GM19395 (cell line): Measurements from ENCODE around the gene TMEM150C.

Experiments used
- ATAC-seq: cut with Tn5 transposase; IDR thresholded peaks from one replicate; pipeline ENCODE4 v1.9.1; 2021; ENCODE audit warnings: mild to moderate bottlenecking, moderate library complexity; ENCODE audit not compliant: unreplicated experiment

TMEM150C gene

DNA sequence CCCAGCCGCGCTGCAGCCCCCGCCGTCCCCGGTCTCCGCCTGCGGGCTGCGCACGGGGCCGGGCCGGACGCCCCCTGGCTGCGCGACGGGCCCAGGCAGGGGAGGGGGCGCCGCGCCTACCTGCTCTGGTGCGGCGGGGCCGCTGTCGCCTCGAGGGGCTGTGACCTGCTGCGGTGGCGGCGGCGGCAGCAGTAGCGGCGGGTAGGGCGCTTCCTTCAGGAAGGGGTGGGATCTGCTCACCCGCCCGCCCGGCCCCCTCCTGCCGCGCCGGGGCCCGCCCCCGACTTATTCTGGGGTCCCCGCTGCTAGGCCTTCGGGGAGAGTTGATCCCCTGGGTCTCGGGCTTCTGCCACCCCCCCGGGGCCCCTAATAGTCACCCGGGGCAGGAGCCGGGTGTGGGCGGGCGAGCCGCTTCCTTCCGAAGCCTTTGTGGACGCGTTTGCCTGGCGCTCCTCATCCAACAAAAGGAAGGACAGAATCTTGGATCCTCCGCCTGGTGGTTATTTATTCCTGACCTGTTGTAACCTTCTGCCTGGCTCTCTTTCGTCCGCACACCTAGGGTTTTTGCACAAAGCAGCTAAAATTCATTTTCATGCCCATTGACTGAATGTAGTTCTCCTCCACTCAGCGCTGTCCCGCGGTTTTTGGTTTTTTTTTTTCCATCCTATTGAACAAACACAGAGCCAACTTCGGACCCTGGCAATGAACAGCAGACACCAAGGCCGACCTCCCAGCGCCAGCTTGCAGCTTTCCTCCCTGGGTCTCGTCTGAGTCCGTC, at the start of gene TMEM150C:
Gene TMEM150C, minus strand, starts transcription at position 203 of the 778 bp plus-strand sequence. CDS start 57,331 bp downstream, outside the sequence.
- ATAC-seq = no peak

DNA sequence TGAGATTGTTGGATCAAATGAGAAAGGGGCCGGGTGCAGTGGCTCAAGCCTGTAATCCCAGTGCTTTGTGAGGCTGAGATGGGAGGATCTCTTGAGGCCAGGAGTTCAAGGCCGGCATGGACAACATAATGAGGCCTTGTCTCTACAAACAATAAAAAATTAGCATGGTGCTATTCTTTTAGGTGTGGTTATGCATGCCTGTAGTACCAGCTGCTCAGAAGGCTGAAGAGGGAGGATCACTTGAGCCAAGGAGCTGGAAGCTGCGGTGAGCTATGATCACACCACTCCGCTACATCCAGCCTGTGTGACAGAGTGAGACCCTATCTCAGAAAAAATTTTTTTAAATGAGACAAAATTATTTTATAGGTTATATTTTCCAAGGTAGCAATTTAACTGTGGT, 49.7 kb upstream of the TMEM150C start:
- ATAC-seq = no peak

- no peak for ATAC-seq
Measured at GRCh38 chr4:82610041-82610440, 48.3 kb upstream of the TMEM150C start.

DNA sequence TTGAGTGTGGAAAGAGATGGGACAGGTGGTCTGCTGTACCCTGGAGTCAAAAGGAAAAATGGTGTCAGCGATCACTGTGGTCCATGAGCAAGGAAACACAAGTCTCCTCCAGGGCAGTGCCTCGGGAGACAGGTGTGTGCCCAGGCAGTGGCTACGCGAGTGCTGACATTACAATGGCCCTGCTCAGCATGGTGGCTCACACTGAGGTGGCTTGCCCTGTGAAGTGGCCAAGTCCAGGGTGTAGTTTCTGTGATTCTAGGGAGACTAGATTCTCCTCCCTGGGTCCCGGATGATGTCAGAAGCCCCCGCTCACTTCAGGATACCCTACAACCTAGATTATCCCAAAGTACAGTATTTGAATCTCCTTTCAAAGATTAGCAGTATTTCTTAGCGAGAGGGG, 44.8 kb upstream of the TMEM150C start:
- no peak for ATAC-seq

DNA sequence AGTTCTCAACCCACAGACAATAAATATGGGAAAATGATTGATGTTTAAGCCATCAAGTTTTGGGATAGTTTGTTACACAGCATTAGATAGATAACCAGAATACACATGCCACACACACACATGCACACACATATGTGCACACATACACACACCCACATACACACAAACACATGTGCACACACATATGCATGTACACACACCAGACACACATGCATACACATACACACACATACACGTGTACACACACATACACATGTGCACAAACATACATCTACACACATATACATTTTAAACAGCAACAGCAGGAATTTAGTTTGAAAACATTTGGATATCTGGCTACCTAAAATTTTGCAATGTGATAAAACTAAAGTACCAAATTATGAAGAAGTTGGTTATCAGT, 42.7 kb upstream of the TMEM150C start:
- ATAC-seq = no peak

- ATAC-seq = no peak
Measured at GRCh38 chr4:82601242-82602015, 39.6 kb upstream of the TMEM150C start.

DNA sequence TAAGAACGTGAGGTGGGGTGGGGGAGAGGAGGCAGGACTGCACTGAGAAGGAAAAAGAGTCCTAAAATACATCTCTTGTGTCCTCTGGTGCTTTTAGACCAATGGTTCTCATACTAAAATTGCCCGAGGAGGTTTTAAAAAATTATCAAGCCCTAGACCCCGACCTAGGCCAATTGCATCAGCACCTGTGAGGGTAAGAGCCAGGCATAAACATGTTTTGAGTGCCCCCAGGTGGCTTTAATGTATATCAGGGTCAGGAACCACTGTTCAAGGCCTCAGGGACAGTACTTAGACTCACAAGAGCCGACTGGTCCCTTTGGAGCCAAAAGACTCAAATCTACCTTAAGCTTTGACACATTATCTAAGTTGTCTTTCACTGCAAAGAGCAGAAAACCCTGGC, 37.5 kb upstream of the TMEM150C start:
- no peak for ATAC-seq

DNA sequence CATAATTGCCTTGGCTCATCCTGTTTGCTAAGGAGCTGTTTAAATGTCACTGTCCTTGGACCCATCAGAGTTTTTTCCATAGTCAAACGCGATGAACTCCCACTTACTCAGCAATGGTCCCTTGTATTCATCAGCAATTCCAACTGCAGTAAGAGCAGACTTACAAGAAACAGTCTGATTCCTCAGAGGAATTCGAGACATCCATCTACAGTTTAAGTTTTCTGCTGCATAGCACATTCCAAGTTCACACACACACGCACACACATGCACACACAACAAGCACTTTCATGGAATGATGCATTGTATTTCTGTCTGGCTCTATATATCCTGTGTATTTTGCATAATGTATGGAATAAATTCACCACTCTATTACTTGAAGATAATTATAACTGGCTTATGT, 32.7 kb upstream of the TMEM150C start:
- ATAC-seq = no peak

DNA sequence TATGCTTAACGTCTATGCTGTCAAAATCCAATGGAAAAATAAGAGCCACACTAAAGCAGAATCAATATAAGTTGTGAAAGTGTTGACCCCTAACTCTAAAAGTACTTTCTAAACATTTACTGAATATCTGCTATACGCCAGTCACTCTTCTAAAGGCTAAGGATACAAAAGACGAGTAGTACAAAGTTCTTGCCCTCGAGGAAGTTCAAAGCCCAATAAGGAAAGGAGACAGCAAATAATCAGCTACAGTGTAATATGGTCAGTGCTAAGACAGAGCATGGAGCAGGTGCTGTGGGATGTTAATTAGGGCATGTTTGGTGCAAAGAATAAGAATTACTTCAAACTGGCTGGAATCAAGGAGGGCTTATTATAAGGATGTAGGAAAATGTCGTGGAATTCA, 31.6 kb upstream of the TMEM150C start:
- ATAC-seq = no peak

DNA sequence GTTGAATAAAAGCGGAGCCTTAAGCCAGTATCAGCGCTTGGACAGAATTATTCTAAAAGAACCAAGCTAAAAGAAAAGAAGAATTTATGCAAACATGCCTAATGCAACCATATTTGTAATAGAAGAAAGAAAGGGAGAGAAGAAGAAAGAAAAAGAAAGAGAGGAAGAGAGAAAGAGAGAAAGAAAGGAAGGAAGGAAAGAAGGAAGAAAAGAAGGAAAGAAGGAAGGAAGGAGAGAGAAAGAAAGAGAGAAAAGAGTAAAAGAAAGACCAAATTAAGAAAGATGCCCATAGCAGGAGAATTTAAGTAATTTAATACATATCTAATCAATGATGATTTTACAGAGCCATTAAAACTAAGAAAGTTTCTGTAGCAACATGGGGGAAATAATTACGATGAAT, 30.9 kb upstream of the TMEM150C start:
- ATAC-seq = no peak

DNA sequence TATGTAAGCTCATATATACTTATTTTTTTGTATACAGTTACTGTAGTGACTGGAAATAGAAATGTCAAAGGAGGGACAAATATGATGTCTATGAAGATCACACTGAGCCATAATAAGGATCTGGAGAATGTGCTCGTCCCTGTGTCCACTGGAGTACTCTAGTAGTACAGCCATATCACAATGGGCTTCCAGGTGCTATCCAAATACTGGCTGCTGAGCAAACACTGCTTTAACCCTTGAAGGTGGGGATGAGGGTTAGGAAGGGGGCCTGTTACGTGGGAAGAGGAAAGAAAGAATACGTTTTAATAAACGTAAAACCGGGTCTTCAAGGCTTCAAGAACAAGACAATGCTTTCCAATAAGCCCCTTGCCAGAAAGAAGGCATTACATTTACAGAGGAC, 29.8 kb upstream of the TMEM150C start:
- ATAC-seq = no peak

- no peak for ATAC-seq
Measured at GRCh38 chr4:82589756-82590155, 28.0 kb upstream of the TMEM150C start.

GRCh38 chr4:82588771-82589270, 27.0 kb upstream of the TMEM150C start:
- ATAC-seq = no peak

GRCh38 chr4:82587826-82588540, 26.2 kb upstream of the TMEM150C start:
- no peak for ATAC-seq

DNA sequence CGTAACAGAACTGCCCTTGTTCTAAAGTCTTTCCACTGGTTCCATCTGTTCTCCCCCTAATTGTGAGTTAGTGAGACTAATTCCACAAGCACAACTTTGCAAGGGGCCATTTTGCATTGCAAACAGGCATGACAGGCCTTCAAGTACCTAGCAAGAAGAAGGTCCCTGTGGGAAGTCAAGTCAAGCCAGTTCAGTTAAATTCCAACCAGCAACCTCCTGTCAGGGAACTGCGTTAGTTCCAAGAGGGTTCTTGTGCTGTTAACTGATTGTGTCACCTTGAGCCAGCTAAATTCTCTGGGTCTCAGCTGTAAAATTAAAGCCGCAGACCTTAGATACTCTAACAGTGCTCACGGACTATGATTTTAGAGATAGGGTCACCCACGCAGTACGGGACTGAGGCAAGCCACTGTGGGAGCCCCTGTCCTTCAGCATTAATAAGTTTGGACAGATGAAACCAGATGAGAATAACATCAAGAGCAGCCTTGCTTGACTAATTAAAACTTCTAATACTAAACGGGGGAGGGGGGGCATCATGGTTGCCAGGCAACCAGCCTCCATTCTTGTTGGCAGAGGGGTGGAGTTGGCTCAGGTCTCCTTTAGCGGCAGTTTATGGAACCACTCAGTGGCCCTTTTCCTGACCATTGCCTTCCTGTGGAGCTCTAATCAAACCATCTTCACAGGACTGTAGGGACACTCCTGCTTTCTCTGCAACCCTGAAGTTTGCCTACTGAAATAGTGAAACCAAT, 24.1 kb upstream of the TMEM150C start:
- ATAC-seq = no peak

DNA sequence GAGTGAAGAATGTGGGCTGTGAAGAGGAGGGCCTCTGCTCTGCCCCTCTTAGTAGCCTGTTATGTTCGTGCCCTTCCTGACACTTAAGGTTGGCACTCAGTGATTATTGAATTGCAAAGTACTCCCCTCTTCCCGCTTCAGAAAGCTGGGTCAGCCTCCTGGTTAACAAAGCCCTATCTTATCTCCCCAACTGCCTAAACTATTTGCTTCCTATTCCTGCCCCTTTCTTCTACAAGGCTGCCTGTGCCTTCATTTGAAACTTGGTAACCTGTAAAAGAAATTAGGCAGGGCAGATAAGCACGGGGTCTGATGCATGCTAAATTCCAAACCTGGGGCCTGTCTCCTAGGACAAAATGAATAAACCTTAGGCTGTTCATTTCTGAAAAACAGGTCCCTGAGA, 23.1 kb upstream of the TMEM150C start:
- ATAC-seq = no peak

DNA sequence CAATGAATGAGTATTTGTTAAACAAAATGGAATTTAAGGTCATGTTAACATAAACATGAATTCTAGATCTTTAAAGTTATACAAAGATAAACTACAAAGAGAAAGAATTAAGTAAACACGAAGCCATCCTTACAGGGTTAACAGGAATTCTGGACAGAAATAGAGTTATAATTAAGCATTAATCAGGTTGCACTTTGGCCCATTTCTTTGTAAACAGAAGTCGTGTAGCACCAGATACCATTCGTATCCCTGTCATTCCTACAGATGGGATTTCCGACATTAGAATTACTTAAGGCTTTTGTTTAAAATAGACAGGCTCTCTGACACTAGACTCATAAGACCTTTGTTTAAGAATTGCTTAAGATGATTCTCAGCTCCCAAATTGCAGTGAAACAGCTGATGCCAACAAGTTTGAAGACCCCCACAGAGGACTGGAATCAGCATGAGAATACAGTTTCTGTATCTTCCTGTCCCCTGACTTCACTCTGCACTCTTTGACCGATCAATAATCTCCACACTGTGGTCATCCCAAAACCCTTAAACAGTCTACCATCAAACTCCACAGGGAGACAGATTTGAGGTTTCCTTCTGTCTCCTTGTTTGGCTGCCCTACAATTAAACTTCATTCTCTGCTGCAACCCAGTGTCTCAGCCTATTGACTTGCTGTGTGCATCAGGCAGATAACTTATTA, 22.3 kb upstream of the TMEM150C start:
- no peak for ATAC-seq

DNA sequence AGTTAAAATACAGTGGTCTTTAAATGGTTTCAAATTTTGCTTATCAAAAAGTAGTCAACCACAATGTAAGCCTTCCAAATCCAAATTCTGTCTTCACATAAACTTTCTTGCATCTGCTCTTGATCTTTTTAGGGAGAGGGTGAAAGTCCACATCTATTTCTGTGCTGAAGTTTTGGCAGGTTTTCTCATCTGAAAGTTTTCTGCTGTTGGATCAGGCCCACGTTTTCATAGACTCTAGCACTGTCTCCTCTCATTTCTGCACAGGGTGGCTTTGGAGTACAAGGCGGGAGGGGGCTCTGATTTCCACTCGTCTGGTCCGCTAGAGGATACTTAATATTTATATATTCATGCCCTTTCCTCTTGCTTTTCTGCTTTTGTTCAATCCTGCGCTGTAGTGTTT, 18.1 kb upstream of the TMEM150C start:
- ATAC-seq = no peak

GRCh38 chr4:82578935-82579334, 17.1 kb upstream of the TMEM150C start:
- ATAC-seq = no peak

DNA sequence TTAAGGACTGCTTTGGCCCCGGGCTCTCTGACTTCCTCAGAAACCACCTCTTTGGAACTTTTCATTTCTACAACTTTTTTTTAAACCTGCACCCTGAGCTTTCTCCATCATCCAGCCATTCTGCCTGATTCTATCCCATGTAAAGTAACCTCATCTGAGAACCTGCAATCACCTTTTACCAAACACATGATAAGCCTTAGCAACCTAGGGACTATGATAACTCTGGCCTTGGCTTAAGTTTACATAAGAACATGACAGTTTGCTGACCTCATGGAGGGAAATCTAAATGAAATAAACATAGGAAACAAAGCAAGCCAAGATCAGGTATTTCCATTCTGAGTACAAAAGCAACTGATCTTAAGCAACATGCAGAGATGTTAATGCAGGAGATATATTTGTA, 15.7 kb upstream of the TMEM150C start:
- ATAC-seq = no peak
